Cardiac fibroblast (primary cell): ENCODE results near the gene SDK1.

ENCODE experiments used
- DNase-seq, 2 donors: peaks; one replicate each; pipeline versions ENCODE4 v3.0.0 to v3.0.0-alpha.2; 2010; ENCODE audit warnings: low read depth in 2 of 2
- H3K4me3 ChIP-seq, 2 donors: replicated peaks in 1 of 2; 1 replicate in 1 of 2; 2 replicates in 1 of 2; pipeline ENCODE4 v1.5.1; 2011; ENCODE audit warnings: low read depth in 2 of 2, low read length in 2 of 2, mild to moderate bottlenecking in 2 of 2, moderate library complexity in 1 of 2
- CTCF ChIP-seq: IDR thresholded peaks from one replicate; pipeline ENCODE4 v1.5.1; 2011; ENCODE audit warnings: low read depth, mild to moderate bottlenecking, low read length, inconsistent platforms

Gene SDK1

GRCh38 chr7:3568516-3568915 lies 267.5 kb downstream of the SDK1 start:
- TF ChIP-seq CTCF: no peak
- DNase-seq: no peak

GRCh38 chr7:3569643-3570042 lies 268.6 kb downstream of the SDK1 start:
- no peak for TF ChIP-seq CTCF

More at GRCh38 chr7:3568516-3568915, 267.5 kb downstream of the SDK1 start:
- H3K4me3 ChIP-seq: no peak overlapping the region

GRCh38 chr7:3573151-3573550 lies 272.1 kb downstream of the SDK1 start:
- DNase-seq: no peak
- TF ChIP-seq CTCF: no peak

More at GRCh38 chr7:3569643-3570042, 268.6 kb downstream of the SDK1 start:
- DNase-seq: no peak
- H3K4me3 ChIP-seq: no peak overlapping the region

GRCh38 chr7:3574386-3574785 lies 273.3 kb downstream of the SDK1 start:
- no peak for TF ChIP-seq CTCF
- no peak overlapping the region for H3K4me3 ChIP-seq
- no peak for DNase-seq

More at GRCh38 chr7:3573151-3573550, 272.1 kb downstream of the SDK1 start:
- no peak overlapping the region for H3K4me3 ChIP-seq

GRCh38 chr7:3575753-3576531 lies 274.9 kb downstream of the SDK1 start:
- no peak for DNase-seq
- no peak overlapping the region for H3K4me3 ChIP-seq
- no peak for TF ChIP-seq CTCF

- no peak overlapping the region for H3K4me3 ChIP-seq
- TF ChIP-seq CTCF: no peak
- no peak for DNase-seq
Measured at GRCh38 chr7:3578399-3578798, 277.3 kb downstream of the SDK1 start.
